A549 treated with RU486 at 1 μM for 4 hours (cell line): Measurements from ENCODE around the gene TCN2. TPM values are rescaled to one million over a fixed set of nuclear protein-coding genes. Genes with fewer than 3 reads are reported as not detected.

Experiments used
- total RNA-seq: library from RNA; stranded (reverse); fragments of 200-300 nt; extraction: Qiagen RNA extraction; gene quantifications from 5 replicates; pipeline ENCODE4 v1.2.3, GENCODE V29; 2022; ENCODE audit warnings: low read depth

TCN2 gene
- 4.3 to 5.5 TPM (median 4.6 TPM) in 5 replicates for total RNA-seq

DNA sequence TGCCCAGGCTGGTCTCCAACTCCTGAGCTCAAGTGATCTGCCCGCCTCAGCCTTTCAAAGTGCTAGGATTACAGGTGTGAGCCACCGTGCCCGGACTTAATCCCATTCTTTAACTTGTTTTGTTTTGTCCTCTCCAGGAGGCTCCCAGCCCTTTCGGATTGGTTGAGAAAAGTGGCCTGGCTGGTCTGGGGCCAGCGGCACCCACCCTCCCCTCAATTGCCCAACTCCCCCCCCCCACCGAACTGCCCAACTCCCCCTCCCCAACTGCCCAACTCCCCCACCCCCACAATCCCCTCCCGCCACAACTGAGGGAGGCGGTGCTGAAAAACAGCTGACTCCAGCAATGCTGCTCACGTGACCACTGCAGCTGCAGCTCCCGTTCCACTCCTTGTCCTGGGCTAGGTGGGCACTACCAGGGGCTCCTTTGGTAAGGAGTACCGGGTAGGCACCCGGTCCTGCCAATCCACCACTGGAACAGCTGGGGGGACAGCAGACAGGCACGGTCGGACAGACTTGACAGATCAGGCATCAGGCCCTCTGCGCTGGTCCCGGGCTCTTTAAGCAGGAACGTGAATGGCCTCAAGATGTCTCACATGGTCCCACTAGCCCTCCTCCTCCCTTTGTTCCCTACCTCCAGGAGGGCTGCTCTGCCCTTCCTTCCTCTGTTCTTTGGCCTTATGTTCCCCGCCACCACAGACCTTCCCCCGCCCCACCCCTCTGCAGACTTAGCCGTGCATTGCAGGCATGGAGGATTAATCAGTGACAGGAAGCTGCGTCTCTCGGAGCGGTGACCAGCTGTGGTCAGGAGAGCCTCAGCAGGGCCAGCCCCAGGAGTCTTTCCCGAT lies at the start of gene TCN2:
TCN2 (plus strand) TSS at position 720 of the 845 bp plus-strand sequence. CDS start 158 bp downstream, outside the sequence.

DNA sequence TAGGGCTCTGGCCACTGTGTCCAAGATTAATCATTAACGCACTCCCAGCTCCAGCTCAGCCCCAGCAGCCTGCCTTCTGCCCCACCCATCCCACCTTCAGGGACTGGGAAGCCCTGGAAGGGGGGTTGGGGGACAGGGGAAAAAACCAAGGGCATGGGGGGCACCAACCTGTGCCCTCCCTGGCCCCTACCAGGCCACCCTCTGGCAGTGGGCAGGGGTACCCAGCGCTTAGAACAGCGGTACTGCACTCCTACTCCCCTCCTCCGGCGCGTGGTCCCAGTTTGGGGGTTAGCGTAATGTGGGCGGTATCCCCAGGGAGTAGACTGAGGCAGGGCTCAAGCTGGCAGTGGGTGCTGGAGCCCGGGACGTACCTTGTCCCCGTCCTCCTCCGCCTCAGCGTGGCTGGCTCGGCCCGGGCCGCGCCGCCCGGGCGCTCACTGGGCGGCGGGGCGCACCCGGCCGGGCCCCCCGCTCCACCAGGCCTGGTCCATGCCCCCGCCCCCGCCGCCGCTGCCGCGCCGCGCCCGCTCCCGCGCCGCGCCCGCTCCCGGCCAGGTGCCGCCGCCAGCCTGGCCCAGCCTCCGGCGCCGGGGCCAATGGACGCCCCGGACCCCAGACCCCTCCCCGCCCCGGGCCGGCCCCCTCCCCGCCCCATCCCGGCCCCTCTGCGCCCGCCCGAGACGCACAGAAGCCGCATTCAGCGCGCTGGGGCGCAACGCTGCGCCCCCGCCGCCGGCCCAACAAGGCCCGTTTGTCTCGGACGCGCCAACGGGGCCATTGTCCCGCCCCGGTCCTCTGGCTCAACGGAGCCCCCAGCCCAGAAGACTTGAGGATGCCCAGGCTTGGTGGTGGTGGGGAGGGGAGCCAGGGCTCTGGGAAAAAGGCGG lies 32.6 kb upstream of the TCN2 start, which contains the start of gene GAL3ST1:
GAL3ST1 (minus strand) TSS at position 571 of the 887 bp plus-strand sequence. CDS start 17,273 bp downstream, outside the sequence.

DNA sequence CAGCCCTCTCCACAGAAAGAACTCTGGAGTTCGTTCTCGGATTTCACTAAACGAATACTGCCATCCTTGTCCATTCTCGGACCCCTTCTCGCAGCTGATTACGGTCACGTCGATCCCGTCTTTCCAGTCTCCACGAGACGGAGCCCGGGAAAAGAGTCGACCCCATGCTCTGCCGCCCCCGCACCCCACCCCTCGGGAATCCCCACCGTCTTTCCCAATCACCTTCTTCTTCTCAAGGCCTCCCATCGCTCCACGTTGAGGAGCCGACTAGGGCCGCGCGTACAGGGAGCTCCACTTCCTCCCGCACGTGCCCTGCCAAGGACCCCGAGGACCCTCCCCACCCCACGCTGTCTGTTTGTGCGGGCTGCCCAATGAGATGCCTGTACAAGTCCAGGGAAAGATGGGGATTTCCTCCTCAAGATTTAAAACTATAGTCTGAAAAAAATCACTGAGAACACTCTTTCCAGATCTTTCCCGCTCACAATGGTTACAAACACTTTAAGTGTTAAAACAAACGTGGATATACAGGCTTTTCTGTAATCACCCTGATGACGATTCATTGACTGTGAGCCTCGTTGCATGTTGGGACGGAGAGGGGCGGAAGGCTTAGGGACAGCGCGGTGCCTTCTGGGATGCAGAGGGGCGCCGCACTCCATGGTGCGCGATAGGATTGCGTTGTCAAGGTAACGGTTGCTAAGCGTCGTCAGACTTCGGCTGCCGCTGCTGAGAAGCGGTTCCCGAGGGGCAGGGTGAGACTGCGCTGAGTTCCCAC lies 15.2 kb upstream of the TCN2 start, which contains the start of gene PES1:
PES1 (minus strand) TSS at position 323 of the 772 bp plus-strand sequence; CDS start at position 246, 77 bp downstream.

DNA sequence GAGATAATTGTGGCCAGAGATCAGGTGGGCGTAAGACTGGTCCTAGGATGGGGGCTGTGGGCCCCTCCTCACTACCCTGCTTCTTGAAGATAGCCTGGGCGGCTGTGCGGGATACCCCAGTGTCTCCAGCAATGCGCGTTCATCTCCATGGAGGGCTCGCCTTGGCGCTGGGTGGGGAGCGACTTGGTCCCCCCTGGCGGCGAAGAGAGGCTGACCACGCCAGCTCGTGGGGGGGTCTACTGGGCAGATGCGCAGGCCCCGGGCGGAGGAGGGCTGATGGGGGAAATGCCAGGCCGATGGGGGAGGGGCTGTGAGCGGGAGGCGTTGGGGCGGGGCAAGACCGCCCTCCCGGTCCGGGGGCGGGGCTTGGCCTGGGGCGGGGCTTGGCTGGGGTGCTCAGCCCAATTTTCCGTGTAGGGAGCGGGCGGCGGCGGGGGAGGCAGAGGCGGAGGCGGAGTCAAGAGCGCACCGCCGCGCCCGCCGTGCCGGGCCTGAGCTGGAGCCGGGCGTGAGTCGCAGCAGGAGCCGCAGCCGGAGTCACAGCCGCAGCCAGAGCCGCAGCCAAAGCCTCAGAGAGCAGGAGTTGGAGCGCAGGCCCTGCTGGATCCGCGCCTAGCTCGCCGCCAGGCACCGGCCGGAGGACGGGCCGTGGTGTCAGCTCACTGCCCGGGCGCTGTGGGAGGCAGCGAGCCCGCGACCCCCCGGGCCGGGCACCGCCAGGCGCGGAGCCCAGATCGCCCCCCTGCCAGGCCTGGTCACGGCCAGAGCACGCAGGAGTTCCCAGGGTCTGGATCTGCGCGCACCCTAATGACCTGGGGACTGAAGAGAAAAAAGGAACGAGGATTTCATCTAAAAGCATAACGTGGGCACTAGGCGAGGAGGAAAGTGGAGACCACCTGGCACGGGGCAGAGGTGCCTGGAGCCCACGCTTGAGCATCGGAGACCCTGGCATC lies 28.6 kb downstream of the TCN2 start, which contains the start of gene SLC35E4:
SLC35E4 (plus strand) TSS at position 509 of the 953 bp plus-strand sequence. CDS start 670 bp downstream, outside the sequence.

DNA sequence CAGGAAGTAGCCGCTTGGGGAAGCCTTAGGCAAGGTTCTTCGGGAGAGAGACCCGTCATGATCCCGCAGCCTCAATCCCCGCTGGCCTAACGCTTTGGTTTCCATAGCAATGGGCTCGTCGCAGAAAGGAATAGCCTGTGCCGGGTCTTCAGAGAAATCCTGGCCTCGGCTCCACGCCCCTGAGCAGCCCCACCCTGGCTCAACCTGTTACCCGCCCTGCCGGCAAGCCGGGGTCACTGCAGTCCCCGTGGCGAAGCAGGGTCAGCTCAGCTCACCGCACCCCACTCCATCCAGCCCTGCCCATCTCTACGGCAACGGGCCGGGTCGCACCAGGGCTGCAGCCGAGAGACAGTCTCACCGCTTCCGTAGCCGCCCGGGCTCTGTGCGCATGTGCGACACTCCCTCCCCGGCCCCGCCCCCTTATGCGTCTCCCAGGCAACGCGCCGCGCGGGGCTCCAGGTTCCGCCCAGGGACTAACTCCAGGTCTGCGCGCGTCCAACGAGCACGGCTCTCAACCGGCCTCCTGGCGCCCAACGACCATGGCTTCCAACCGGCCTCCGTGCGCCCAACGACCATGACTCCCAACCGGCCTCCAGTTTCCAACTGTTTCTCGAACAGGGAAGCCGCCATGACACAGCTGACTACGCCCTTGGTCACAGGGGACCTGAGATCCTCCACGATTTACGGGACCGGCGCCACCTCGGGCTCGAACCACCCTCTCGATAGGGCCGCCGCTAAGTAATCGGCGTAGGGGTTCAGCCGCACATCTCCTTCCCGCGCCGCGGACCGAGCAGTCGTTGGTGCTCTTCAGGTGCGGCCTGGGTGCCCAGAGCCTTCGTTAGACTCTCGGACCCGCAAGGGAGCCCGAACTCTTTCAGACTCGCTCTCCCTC lies 60.8 kb downstream of the TCN2 start, which contains the start of gene DUSP18:
DUSP18 (minus strand) TSS at position 382 of the 892 bp plus-strand sequence. CDS start 3,872 bp downstream, outside the sequence.

Other genes with a start within 250 kb of the TCN2 start
- gene RNF215, start 219.8 kb upstream of the TCN2 start, total RNA-seq, result 14.2 to 19.6 TPM (median 16.8 TPM) in 5 replicates
- gene SEC14L2, start 210.2 kb upstream of the TCN2 start, total RNA-seq, result 28.0 to 35.4 TPM (median 30.1 TPM) in 5 replicates
- 60.7 to 71.9 TPM (median 70.0 TPM) in 5 replicates for gene MTFP1, start 181.4 kb upstream of the TCN2 start, total RNA-seq
- not detected in 5 replicates for gene SEC14L3, start 135.2 kb upstream of the TCN2 start, total RNA-seq
- gene SEC14L4, start 101.5 kb upstream of the TCN2 start, total RNA-seq, result 3.7 to 6.0 TPM (median 5.3 TPM) in 5 replicates
- not detected in 5 replicates for gene SEC14L6, start 60.4 kb upstream of the TCN2 start, total RNA-seq
- gene GAL3ST1, start 32.5 kb upstream of the TCN2 start, total RNA-seq, result 5.2 to 8.6 TPM (median 8.0 TPM) in 5 replicates
- gene PES1, start 15.3 kb upstream of the TCN2 start, total RNA-seq, result 109 to 130 TPM (median 118 TPM) in 5 replicates
- gene SLC35E4, start 28.6 kb downstream of the TCN2 start, total RNA-seq, result 4.6 to 7.8 TPM (median 6.1 TPM) in 5 replicates
- 2.5 to 5.0 TPM (median 4.7 TPM) in 5 replicates for gene DUSP18, start 60.7 kb downstream of the TCN2 start, total RNA-seq
- 10.6 to 12.3 TPM (median 11.2 TPM) in 5 replicates for gene OSBP2, start 87.7 kb downstream of the TCN2 start, total RNA-seq